ENCODE measurements around the gene FBXL4.
A peak's percentile ranks its signal among the peaks of the same experiment; 100 is the strongest.

FBXL4 gene

GRCh38 chr6:98905759-98906158 is 42.0 kb downstream of the FBXL4 start:
- no peak for TF ChIP-seq TOX (CRISPR knock-in tag; IDR thresholded peaks at IDR 0.05; ENCODE audit: borderline replicate concordance)
- no peak for TF ChIP-seq CSDC2 (CRISPR knock-in tag; IDR thresholded peaks at IDR 0.05)
- TF ChIP-seq ZNF70 (CRISPR knock-in tag; IDR thresholded peaks at IDR 0.05), result no peak
- no peak for TF ChIP-seq SNAI2 (CRISPR knock-in tag; IDR thresholded peaks at IDR 0.05)
- TF ChIP-seq, protein P1, sequence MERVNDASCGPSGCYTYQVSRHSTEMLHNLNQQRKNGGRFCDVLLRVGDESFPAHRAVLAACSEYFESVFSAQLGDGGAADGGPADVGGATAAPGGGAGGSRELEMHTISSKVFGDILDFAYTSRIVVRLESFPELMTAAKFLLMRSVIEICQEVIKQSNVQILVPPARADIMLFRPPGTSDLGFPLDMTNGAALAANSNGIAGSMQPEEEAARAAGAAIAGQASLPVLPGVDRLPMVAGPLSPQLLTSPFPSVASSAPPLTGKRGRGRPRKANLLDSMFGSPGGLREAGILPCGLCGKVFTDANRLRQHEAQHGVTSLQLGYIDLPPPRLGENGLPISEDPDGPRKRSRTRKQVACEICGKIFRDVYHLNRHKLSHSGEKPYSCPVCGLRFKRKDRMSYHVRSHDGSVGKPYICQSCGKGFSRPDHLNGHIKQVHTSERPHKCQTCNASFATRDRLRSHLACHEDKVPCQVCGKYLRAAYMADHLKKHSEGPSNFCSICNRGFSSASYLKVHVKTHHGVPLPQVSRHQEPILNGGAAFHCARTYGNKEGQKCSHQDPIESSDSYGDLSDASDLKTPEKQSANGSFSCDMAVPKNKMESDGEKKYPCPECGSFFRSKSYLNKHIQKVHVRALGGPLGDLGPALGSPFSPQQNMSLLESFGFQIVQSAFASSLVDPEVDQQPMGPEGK (CRISPR knock-in tag; IDR thresholded peaks at IDR 0.05; ENCODE audit: borderline replicate concordance), result no peak
- TF ChIP-seq TSHZ2 (CRISPR knock-in tag; IDR thresholded peaks at IDR 0.05), result no peak
- TF ChIP-seq PPARA (CRISPR knock-in tag; IDR thresholded peaks at IDR 0.05; ENCODE audit: borderline replicate concordance), result no peak
- no peak for TF ChIP-seq CSRNP3 (CRISPR knock-in tag; IDR thresholded peaks at IDR 0.05)
- no peak for TF ChIP-seq ZNF8 (CRISPR knock-in tag; IDR thresholded peaks at IDR 0.05)
- no peak for TF ChIP-seq RARB (CRISPR knock-in tag; IDR thresholded peaks at IDR 0.05)
- TF ChIP-seq OSR1 (CRISPR knock-in tag; IDR thresholded peaks at IDR 0.05), result no peak
- TF ChIP-seq POU6F1 (CRISPR knock-in tag; IDR thresholded peaks at IDR 0.05; ENCODE audit: borderline replicate concordance, low read depth), result no peak
- no peak for TF ChIP-seq ISL1 (CRISPR knock-in tag; IDR thresholded peaks at IDR 0.05)
- TF ChIP-seq TCF4 (CRISPR knock-in tag; IDR thresholded peaks at IDR 0.05; ENCODE audit: borderline replicate concordance), result no peak
- no peak for TF ChIP-seq ZFP30 (CRISPR knock-in tag; IDR thresholded peaks at IDR 0.05)
- no peak for TF ChIP-seq BACH2 (CRISPR knock-in tag; IDR thresholded peaks at IDR 0.05; ENCODE audit: borderline replicate concordance)
- TF ChIP-seq ZFP3 (CRISPR knock-in tag; IDR thresholded peaks at IDR 0.05), result no peak
- ATAC-seq, result no peak

DNA sequence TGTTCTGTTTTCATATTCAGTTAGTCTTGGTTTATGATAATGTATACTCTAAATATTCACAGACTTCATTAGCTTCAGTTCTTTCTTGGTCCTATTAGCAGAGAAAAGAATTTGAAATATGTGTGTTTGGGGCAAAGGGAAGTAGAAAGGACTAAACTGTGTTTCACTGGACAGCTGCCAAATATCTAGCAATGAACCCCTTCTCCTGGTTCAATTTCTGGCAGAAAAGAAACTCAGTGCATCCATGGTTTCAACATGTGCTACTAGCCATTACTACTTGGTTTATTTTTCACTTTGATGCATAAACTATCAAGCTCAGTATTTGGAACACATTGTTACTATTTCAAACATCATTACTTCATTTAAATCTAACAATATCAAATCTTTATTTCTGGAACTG is 43.6 kb downstream of the FBXL4 start:
- no peak for ATAC-seq
- TF ChIP-seq SNAI2 (CRISPR knock-in tag; IDR thresholded peaks at IDR 0.05) (no peak), ZFP30 (CRISPR knock-in tag; IDR thresholded peaks at IDR 0.05) (no peak), ZNF8 (CRISPR knock-in tag; IDR thresholded peaks at IDR 0.05) (no peak), ZFP3 (CRISPR knock-in tag; IDR thresholded peaks at IDR 0.05) (no peak)

DNA sequence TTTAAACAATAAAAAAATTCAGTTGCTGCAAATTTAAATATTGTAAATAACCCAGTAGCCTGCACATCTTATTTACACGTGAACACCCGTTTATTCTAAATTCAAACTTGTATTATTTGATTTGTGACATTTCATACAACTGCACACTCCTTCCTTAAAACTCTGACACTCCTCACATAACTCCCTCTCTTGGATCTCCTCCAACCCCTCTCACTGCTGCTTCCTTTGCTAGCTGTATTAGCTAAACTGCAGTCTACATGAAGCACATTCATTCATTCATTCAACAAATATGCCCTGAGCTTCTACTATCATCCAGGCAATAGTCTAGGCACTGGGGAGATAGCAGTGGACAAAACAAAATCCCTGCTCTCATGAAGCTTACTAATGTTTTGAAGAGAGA is 47.0 kb downstream of the FBXL4 start:
- no peak for TF ChIP-seq ZC3H10 (CRISPR knock-in tag; IDR thresholded peaks at IDR 0.05)
- no peak for TF ChIP-seq RARB (CRISPR knock-in tag; IDR thresholded peaks at IDR 0.05)
- no peak for TF ChIP-seq ZNF70 (CRISPR knock-in tag; IDR thresholded peaks at IDR 0.05)
- no peak for ATAC-seq

DNA sequence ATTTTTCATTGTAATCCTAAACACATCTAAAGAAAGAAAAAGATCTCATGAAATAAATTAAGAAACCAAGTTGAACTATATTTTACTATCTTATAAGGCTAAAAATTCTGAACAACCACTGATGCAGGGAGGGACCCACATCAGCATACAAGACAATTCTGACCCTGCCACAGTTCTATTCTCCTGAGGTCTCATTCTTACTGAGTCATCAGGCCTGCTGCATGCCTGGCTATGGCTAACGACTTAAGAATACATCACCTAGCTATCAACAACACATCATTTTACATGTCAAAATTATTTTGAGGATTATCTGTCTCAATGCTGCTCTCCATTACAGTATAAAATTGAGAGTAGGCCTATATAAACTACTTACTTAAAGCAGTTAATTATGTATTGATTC is 52.9 kb downstream of the FBXL4 start:
- TF ChIP-seq CSRNP3 (CRISPR knock-in tag; IDR thresholded peaks at IDR 0.05) (no peak), BACH2 (CRISPR knock-in tag; IDR thresholded peaks at IDR 0.05; ENCODE audit: borderline replicate concordance) (no peak), CSDC2 (CRISPR knock-in tag; IDR thresholded peaks at IDR 0.05) (no peak), OSR1 (CRISPR knock-in tag; IDR thresholded peaks at IDR 0.05) (no peak), ZFP30 (CRISPR knock-in tag; IDR thresholded peaks at IDR 0.05) (no peak), POU6F1 (CRISPR knock-in tag; IDR thresholded peaks at IDR 0.05; ENCODE audit: borderline replicate concordance, low read depth) (no peak)
- ATAC-seq, result 0 out of 3 replicates have a peak, but pooled peaks have one; percentile 21
